GM12865 (cell line): ENCODE measurements around the gene RPA1.

ENCODE experiments used
- DNase-seq: peaks from one replicate; pipeline ENCODE4 v3.0.0; 2010; ENCODE audit warnings: low read depth
- H3K4me3 ChIP-seq: 2 replicates; pipeline ENCODE4 v1.5.1; 2011; ENCODE audit warnings: mild to moderate bottlenecking, low read depth, low read length, control low read depth
- CTCF ChIP-seq: IDR thresholded peaks from 2 replicates; pipeline ENCODE4 v1.5.1; 2011; ENCODE audit warnings: low read length, control low read depth, low read depth, inconsistent platforms; ENCODE audit not compliant: insufficient read depth; ENCODE audit errors: missing control alignments

The RPA1 gene

GRCh38 chr17:1865252-1866037 lies 35.6 kb downstream of the RPA1 start:
- no peak overlapping the region for H3K4me3 ChIP-seq
- peak; percentile 52 for DNase-seq
- TF ChIP-seq CTCF = peak; percentile 49

GRCh38 chr17:1867307-1867706 lies 37.5 kb downstream of the RPA1 start:
- no peak for DNase-seq
- TF ChIP-seq CTCF = no peak
- H3K4me3 ChIP-seq = no peak overlapping the region

- no peak for DNase-seq
Measured at GRCh38 chr17:1868090-1868489, 38.3 kb downstream of the RPA1 start.

GRCh38 chr17:1870592-1870991 lies 40.8 kb downstream of the RPA1 start:
- no peak for TF ChIP-seq CTCF
- DNase-seq = peak; percentile 45

More at GRCh38 chr17:1868090-1868489, 38.3 kb downstream of the RPA1 start:
- no peak for TF ChIP-seq CTCF
- H3K4me3 ChIP-seq = no peak overlapping the region

GRCh38 chr17:1871756-1872155 lies 42.0 kb downstream of the RPA1 start:
- no peak for DNase-seq
- no peak for TF ChIP-seq CTCF
- no peak overlapping the region for H3K4me3 ChIP-seq

More at GRCh38 chr17:1870592-1870991, 40.8 kb downstream of the RPA1 start:
- no peak overlapping the region for H3K4me3 ChIP-seq

GRCh38 chr17:1872254-1872653 lies 42.4 kb downstream of the RPA1 start:
- no peak for DNase-seq
- no peak for TF ChIP-seq CTCF
- H3K4me3 ChIP-seq = no peak overlapping the region

GRCh38 chr17:1872976-1873375 lies 43.2 kb downstream of the RPA1 start:
- DNase-seq = peak; percentile 35

More at GRCh38 chr17:1872976-1873375, 43.2 kb downstream of the RPA1 start:
- no peak for TF ChIP-seq CTCF
- H3K4me3 ChIP-seq = no peak overlapping the region; the same call in 1 of the 2 replicates
